A673 (cell line): Measurements from ENCODE around the gene XPO6. TPM values are rescaled to one million over a fixed set of nuclear protein-coding genes. Genes with fewer than 3 reads are reported as not detected.

Experiments used
- BruUV-seq: library from RNA; stranded (reverse); fragments of 400-500 nt; replicated peaks from 2 replicates; lab custom pipeline; 2021; lab: Mats Ljungman, UMichigan
- CTCF ChIA-PET: fragments of 300-600 bp; sonication (Branson Sonifier 250); formaldehyde crosslinking; loops from one replicate; lab custom pipeline; 2022; ENCODE audit warnings: antibody characterized with exemption; lab: Charles Lee
- POLR2A ChIA-PET: fragments of 300-600 bp; sonication (Branson Sonifier 250); formaldehyde crosslinking; loops from one replicate; lab custom pipeline; 2022; ENCODE audit warnings: antibody characterized with exemption; ENCODE audit not compliant: low non-redundant PET; lab: Charles Lee
- DNase-seq: peaks from one replicate; pipeline ENCODE4 v3.0.0-alpha.2; 2015; ENCODE audit warnings: low spot score
- H3K27ac ChIP-seq: fragments of 200-600 bp; sonication (generic); 2 replicates; pipeline ENCODE4 v1.5.1; 2016; ENCODE audit warnings: mixed run types, low read depth, mild to moderate bottlenecking, mixed read lengths, antibody characterized with exemption, low read length; ENCODE audit not compliant: poor library complexity, severe bottlenecking
- H3K27me3 ChIP-seq: fragments of 200-600 bp; sonication (generic); replicated peaks from 2 replicates; pipeline ENCODE4 v1.6.1; 2017; ENCODE audit warnings: mixed run types, low read depth, mild to moderate bottlenecking, mixed read lengths, antibody characterized with exemption, low read length; ENCODE audit not compliant: insufficient read depth, poor library complexity
- H3K36me3 ChIP-seq: fragments of 200-600 bp; sonication (generic); 2 replicates; pipeline ENCODE4 v1.6.1; 2016; ENCODE audit warnings: mixed run types, mild to moderate bottlenecking, mixed read lengths, antibody characterized with exemption, low read length; ENCODE audit not compliant: insufficient read depth, poor library complexity, severe bottlenecking
- H3K4me1 ChIP-seq: fragments of 200-600 bp; sonication (generic); 2 replicates; pipeline ENCODE4 v1.6.1; 2017; ENCODE audit warnings: mixed run types, mild to moderate bottlenecking, mixed read lengths, antibody characterized with exemption, low read length; ENCODE audit not compliant: insufficient read depth, poor library complexity, severe bottlenecking
- H3K4me3 ChIP-seq: fragments of 200-600 bp; sonication (generic); 2 replicates; pipeline ENCODE4 v1.5.1; 2016; ENCODE audit warnings: low read depth, mixed run types, mild to moderate bottlenecking, mixed read lengths, low read length; ENCODE audit not compliant: poor library complexity, severe bottlenecking
- H3K9me3 ChIP-seq: fragments of 200-600 bp; sonication (generic); 2 replicates; pipeline ENCODE4 v1.6.1; 2016; ENCODE audit warnings: mixed run types, low read depth, mild to moderate bottlenecking, mixed read lengths, antibody characterized with exemption, low read length; ENCODE audit not compliant: poor library complexity, severe bottlenecking
- CTCF ChIP-seq: fragments of 300-800, 200-600 bp; sonication (generic); conservative IDR thresholded peaks from 2 replicates; pipeline ENCODE4 v1.5.1; 2017; ENCODE audit warnings: low read depth, mild to moderate bottlenecking, antibody characterized with exemption, low read length, moderate library complexity, mixed read lengths
- EZH2 ChIP-seq: fragments of 200-600 bp; sonication (generic); IDR thresholded peaks from 2 replicates; pipeline ENCODE4 v1.6.1; 2017; ENCODE audit warnings: borderline replicate concordance, low read depth, mild to moderate bottlenecking, mixed read lengths, antibody characterized with exemption, low read length; ENCODE audit not compliant: poor library complexity, severe bottlenecking
- intact Hi-C: fragments of 100-400 bp; cut with micrococcal nuclease; formaldehyde crosslinking; loops from one replicate; pipeline ENCODE4 v1.10.0; 2022; ENCODE audit not compliant: unreplicated experiment
- total RNA-seq: library from RNA; stranded (reverse); gene quantifications from 2 replicates; pipeline ENCODE4 v1.2.3, GENCODE V29; 2021

Gene XPO6
- total RNA-seq, 1 experiment from 2014 or later, result 155 TPM

GRCh38 chr16:28212532-28212873 is 738 bp upstream of the XPO6 start:
- peaks cover 10% of the 10 kb centered on the region for H3K36me3 ChIP-seq
- ChIA-PET POLR2A (no interaction called here), CTCF (no interaction called here)
- intact Hi-C loops, result loop anchor here (5.0 to 10.0 kb wide), 2 partner anchors 70 to 138 kb away; no protein-coding TSS in a partner anchor
- H3K4me1 ChIP-seq, result peaks cover 7% of the 10 kb centered on the region
- no peaks in the 10 kb centered on the region for H3K9me3 ChIP-seq
- DNase-seq, result peak; percentile 37
- TF ChIP-seq CTCF, result no peak
- no peak for TF ChIP-seq EZH2
- H3K27me3 ChIP-seq, result no peaks in the 10 kb centered on the region
- TSS peak; percentile 93 for BruUV-seq
- peak overlapping the region; percentile 68 for H3K4me3 ChIP-seq
- H3K27ac ChIP-seq, result peak overlapping the region; percentile 70

GRCh38 chr16:28210979-28211588 is 681 bp downstream of the XPO6 start:
- no peaks in the 10 kb centered on the region for H3K9me3 ChIP-seq
- peak overlapping the region; percentile 66 for H3K27ac ChIP-seq
- peak overlapping the region; percentile 68 for H3K4me3 ChIP-seq
- no TSS peak for BruUV-seq
- no peaks in the 10 kb centered on the region for H3K27me3 ChIP-seq
- intact Hi-C loops, result loop anchor here (5.0 to 10.0 kb wide), 2 partner anchors 69 to 136 kb away; no protein-coding TSS in a partner anchor
- H3K4me1 ChIP-seq, result peaks cover 7% of the 10 kb centered on the region
- DNase-seq, result peak; percentile 76
- ChIA-PET CTCF (interaction anchor here (0.6 kb wide), 1 partner anchor 73 kb away, joined by 4 read pairs; no protein-coding TSS in a partner anchor), POLR2A (no interaction called here)
- peaks cover 18% of the 10 kb centered on the region for H3K36me3 ChIP-seq
- TF ChIP-seq CTCF, result no peak

GRCh38 chr16:28210264-28210663 is 1.5 kb downstream of the XPO6 start:
- Histone ChIP-seq H3K4me1 (peaks cover 7% of the 10 kb centered on the region), H3K36me3 (peaks cover 26% of the 10 kb centered on the region), H3K27ac (peak overlapping the region; percentile 37), H3K27me3 (no peaks in the 10 kb centered on the region), H3K4me3 (peak overlapping the region; percentile 68), H3K9me3 (no peaks in the 10 kb centered on the region)
- POLR2A ChIA-PET, result no interaction called here
- CTCF ChIA-PET, result no interaction called here
- intact Hi-C loops, result loop anchor here (5.0 to 10.0 kb wide), 2 partner anchors 68 to 135 kb away; no protein-coding TSS in a partner anchor
- no TSS peak for BruUV-seq
- TF ChIP-seq CTCF (no peak), EZH2 (no peak)
- DNase-seq, result no peak
